NCI-H1930 (cell line): ENCODE results near the gene TYW5.

Experiments
- DNase-seq, 2 experiments: peaks; one replicate each; lab custom pipeline; 2025; lab: John Stamatoyannopoulos, UW

Gene TYW5, protein sequence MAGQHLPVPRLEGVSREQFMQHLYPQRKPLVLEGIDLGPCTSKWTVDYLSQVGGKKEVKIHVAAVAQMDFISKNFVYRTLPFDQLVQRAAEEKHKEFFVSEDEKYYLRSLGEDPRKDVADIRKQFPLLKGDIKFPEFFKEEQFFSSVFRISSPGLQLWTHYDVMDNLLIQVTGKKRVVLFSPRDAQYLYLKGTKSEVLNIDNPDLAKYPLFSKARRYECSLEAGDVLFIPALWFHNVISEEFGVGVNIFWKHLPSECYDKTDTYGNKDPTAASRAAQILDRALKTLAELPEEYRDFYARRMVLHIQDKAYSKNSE

DNA sequence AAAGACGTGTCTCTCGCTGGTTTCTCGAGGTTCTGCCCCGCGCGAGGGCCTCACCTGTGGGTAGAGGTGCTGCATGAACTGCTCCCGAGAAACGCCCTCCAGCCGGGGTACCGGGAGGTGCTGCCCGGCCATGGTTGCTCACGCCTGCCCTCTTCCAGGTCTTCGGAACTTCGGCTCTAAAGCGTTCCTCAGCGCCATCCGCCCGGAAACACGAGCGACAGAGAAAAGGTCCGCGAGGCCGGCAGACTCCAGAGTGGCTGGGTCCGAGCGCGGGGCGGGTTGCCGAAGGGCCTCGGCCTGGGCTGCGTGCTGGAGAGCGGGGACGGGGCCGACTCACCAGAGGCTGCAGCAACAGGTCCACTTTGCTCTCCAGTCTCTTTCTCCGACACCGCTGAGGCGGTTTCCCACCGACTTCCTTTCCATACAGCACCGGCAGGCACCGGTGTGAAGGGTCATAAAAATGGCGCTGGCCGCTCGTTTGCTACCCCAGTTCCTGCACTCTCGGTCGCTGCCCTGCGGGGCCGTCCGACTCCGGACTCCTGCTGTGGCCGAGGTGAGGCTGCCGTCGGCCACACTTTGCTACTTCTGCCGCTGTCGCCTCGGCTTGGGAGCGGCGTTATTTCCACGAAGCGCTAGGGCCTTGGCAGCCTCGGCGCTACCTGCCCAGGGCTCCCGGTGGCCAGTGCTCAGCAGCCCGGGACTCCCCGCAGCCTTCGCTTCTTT, at the start of gene TYW5, which contains the start of gene MAIP1:
Gene TYW5 (minus strand): TSS at position 153 of the 723 bp plus-strand sequence. CDS start 21 bp downstream, at position 132.
Gene MAIP1 (plus strand): TSS at position 244 of the 723 bp plus-strand sequence. CDS start 217 bp downstream, at position 461.
- DNase-seq: peak; percentile 63 to 68

DNA sequence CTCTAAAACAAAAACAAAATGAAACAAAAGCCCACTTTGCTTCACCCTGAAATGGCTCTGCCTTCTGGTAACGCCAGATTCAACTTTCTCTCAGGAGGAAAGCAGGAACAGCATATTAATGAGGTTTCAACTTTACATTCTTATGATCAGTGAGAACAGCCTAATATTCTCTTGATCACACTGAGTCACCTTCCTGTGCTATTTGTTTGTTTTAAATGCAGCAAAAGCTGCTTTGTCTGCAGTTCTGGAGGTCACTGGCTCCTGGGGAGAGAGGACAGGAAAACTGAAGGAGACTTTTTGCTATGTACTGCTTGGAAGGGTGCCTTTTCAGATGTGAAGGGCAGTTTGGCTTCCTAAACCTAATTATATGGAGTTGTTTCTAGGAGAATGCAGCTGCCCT, 48.2 kb upstream of the TYW5 start:
- DNase-seq: no peak

DNA sequence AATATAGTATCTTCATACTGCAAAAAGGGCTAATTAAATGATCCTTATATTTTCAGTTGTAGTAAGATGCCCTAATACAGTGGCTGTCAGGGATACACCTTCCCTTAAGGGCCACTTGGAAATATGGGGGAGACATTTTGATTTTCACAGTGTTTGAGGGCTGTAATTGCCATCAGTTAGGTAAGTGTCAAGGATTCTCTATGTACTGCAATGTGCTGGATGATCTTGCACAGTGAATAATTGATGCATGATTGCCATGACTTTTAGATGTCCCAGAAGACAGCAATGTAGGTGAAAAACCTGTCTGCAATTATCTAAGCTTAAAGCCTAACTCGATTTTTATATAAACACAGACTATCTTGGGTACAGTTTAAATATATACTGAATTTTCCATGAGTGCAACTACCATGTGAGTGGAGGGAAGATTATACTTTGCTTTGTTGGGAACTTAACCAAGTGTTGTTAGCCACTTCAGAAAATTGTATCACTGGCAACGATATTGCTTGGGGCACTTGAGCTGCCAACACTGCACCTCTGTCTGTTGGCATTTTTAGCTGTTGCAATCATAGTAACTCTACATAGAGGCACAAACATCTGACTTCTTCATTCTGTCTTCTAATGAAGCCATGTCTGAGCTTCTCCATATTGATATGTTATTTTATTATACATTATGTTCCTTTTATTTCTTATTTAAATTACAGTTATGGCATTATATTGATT, 45.3 kb upstream of the TYW5 start:
- DNase-seq: no peak

DNA sequence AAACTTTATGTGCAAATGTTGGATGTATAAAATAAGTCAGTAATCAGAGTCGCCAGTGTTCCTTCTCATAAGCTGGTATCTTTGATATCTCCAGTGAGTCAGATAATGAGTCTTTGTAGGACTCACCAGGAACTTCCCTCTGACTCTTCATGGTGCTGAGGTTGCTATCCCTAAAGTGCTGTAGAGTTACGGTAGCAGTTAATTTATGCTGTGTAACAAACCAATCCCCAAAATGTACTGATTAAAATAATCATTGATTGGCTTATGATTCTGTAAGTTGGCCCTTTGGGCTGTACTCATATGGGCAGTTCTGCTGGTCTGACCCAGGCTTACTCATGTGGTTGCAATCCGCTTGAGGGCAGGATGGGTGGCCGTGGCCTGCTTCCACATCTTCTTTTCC, 43.9 kb upstream of the TYW5 start:
- DNase-seq: no peak

DNA sequence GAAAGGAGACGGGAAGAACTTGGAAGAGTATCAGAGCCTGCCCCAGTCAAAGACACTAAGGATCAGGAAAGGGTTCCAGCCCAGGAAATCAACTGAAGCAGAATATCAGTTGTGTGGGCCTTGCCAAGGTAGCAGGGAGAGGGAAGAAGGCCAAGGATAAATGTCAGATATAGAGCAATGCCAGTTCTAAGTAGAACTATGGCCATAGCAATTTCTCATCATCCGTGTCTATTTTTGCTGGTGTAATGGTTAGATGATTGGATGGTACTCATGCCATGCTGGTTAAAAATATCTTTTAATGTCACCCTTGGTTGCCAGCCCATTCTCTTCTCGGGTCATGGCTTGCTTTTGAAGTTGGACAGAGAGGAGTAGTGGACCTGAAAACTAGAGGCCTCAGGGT, 42.0 kb upstream of the TYW5 start:
- no peak for DNase-seq

GRCh38 chr2:199994896-199995295, 39.6 kb upstream of the TYW5 start:
- DNase-seq: no peak

GRCh38 chr2:199994371-199994770, 39.1 kb upstream of the TYW5 start:
- DNase-seq: no peak

DNA sequence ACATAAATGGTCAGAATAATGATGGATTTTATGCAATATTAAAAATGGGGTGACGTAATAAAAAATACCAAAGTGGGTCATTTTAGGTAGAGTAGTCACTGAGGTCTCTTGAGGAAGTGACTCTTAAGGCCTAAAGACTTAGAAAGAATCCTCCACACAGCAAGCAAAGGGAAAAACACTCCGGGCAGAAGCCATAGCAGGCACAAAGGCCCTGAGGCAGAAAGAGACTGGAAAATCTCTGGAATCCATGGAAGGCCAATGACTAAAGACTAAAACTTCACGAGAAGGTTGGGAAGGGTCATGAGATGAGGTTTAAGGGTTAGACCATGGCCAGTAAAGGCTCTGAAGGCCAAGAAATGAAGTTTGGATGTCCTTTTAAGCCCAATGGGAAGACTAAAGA, 37.0 kb upstream of the TYW5 start:
- no peak for DNase-seq

DNA sequence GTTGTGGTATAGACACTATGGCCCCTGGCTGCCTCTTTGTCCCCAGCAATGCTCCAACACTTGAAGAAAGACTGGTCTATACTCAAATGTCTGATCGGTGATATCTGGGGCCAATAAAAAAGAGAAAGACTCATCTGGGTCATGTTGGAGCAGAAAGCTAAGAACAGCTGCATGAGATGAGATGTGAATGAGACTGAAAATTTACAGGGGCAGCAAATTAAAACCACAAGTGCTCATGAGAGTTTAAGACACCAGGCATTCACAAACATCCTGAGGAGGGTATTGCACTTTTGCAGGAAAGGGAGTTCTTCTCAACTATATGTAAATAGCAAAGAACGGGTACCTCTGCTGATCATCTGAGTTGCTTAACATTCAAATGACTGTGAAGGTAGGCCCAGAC, 36.4 kb upstream of the TYW5 start:
- no peak for DNase-seq

DNA sequence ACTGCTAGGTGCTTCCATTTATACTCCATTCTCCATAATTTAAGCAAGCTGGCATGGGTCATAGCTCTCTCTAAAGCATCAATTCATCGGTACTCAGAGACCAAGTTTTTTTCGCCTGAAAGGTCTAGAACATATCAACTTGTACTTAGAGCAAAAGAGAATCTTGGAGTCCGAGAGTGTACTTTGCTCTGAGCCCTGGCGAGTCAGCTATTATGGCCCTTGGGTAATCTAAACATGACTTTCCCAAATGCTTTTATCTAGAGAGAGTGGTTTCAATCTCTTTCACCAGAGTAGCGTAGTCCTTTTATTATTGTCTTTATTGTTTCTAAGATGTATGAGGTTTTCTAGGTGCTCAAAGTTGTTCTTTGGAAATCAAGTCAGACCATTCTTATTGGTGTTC, 34.5 kb upstream of the TYW5 start:
- no peak for DNase-seq

GRCh38 chr2:199988151-199988550, 32.9 kb upstream of the TYW5 start:
- DNase-seq: no peak

GRCh38 chr2:199987586-199987985, 32.3 kb upstream of the TYW5 start:
- no peak for DNase-seq

DNA sequence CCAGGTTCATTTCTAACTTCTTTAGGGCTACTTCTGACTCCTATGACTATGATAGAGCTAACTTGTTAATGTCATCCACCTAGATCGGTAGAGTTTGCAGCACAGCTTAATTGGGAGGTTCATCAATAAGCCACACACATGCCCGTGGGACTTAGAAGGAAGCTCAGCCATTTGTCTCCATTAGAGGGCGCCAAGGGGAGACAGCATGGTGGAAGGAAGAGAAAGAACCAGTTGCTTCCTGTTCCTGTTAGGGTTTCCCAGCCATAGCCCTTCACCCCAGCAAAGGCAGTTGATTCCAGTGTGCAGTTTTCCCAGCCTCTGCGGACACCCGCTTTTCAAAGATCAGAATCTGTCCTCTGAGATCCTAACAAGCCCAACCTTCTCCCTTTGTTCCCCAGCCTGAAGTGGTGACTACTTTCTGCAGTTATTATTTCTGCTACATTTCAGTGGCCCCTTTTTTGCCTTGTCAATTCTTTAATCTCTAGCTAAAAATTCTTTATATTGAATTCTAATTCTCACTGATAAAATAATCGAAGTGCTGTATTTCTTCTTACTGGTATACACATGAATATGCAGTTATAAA, 30.4 kb upstream of the TYW5 start:
- DNase-seq: peak in 1 of 2 experiments; percentile 26

DNA sequence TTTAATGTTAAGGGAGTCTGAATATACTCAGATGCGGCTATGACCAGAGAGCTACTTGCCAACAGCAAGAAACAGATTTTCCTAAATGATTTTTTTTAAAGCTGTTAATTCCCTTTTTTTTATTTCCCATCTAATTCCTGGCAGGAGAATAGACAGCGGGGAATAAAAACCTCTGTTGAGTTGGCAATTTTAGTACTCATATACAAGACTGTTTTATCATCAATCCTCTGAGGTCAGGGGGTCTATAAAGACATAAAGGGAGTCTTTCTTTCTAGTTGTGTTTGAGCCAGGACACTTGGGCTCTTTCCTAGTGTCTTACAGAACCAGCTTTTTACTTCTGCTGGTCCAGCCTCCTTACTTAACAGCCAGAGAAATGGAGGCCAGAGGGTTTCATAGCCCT, 29.5 kb upstream of the TYW5 start:
- DNase-seq: no peak

- DNase-seq: no peak
Observed at GRCh38 chr2:199984159-199984558, 28.9 kb upstream of the TYW5 start.

DNA sequence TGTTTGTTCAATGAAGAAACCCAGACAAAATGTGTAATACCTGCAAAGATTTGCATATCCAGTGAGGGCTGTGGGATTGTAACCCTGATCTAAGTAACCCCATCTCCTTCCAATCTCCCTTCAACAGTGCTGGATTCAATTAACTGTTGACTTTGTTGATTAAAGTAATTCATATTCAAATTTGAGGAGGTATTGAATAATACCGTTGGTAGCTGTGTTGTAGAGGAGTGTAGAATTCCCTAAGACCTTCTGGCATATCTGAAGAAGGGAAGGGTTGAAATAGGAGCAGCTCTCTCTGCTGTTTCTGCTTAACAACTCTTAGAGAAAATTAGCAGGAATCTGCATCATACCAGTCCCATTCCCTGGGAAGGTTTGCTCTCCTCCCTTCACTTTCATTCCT, 28.2 kb upstream of the TYW5 start:
- DNase-seq: no peak

GRCh38 chr2:199982126-199982843, 27.0 kb upstream of the TYW5 start:
- no peak for DNase-seq

- DNase-seq: peak; percentile 4 to 73
Observed at GRCh38 chr2:199979832-199980628, 24.7 kb upstream of the TYW5 start.

DNA sequence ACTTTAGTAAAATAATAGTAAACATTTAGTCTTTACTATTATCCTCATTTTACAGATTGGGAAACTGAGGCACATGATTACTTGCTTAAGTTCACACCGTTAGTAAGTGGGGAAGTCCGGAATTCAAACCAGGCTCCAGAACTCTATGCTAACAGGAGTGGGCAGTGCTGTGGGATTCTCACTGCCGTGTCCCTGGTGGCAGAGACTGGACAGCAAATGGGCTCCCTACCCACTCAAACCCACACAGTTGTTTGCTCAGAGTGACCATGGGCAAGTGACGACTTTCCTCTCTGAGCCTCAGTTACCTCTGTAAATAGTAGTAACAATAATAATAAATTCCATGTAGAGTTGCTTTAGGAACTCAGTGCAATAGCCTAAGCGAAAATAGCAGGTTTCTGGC, 24.1 kb upstream of the TYW5 start:
- DNase-seq: no peak

DNA sequence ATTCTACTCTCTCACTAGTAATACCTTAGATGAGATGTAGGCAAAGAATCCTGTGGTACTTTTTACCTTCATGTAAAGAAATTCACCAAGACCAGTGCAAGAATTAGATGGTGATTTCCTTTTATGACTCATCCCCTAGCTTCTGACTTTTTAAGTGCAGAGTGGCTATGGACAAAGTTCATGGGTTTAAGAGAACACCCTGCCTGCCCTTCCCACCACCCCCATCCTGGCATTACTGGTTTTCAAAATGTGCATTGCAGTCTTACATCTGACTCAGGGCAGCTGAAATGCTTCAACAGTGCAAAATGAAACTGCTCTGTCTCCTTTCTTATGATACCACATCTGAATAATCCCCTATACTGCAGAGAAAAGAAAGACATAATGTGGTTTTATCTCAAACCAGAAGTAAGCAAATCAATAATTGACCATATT, 22.7 kb upstream of the TYW5 start:
- DNase-seq: no peak
